Spleen (tissue), 7 donors: Measurements from ENCODE around the gene UBE2S.

Experiments
- CTCF ChIP-seq, 11 experiments: fragments of 200-600 bp in 7 of 11; fragments of 450-650 bp in 4 of 11; sonication (generic) in 4 of 11; IDR thresholded peaks in 8 of 11; conservative IDR thresholded peaks in 3 of 11; 1 replicate in 7 of 11; 2 replicates in 4 of 11; pipeline versions ENCODE4 v1.4.0 to v1.8.0; 2016 to 2021; ENCODE audit warnings: antibody characterized with exemption in 11 of 11, inconsistent platforms in 4 of 11, mild to moderate bottlenecking in 1 of 11
- POLR2A ChIP-seq, 3 donors: fragments of 450-650 bp; IDR thresholded peaks; one replicate each; pipeline ENCODE4 v1.5.1; 2017; ENCODE audit warnings: antibody characterized with exemption in 3 of 3, mild to moderate bottlenecking in 1 of 3
- POLR2AphosphoS5 ChIP-seq, 3 donors: sonication (generic); formaldehyde crosslinking; IDR thresholded peaks; one replicate each; pipeline ENCODE4 v1.5.1; 2017; ENCODE audit warnings: antibody characterized with exemption in 3 of 3
- donor health status: DM: no; HTN: no; CAD: no; lungs with moderate emphysema.
- donor health status: DM: no; HTN: no; CAD: no.
- donor health status: DM: no; HTN: no; CAD: no.

DNA sequence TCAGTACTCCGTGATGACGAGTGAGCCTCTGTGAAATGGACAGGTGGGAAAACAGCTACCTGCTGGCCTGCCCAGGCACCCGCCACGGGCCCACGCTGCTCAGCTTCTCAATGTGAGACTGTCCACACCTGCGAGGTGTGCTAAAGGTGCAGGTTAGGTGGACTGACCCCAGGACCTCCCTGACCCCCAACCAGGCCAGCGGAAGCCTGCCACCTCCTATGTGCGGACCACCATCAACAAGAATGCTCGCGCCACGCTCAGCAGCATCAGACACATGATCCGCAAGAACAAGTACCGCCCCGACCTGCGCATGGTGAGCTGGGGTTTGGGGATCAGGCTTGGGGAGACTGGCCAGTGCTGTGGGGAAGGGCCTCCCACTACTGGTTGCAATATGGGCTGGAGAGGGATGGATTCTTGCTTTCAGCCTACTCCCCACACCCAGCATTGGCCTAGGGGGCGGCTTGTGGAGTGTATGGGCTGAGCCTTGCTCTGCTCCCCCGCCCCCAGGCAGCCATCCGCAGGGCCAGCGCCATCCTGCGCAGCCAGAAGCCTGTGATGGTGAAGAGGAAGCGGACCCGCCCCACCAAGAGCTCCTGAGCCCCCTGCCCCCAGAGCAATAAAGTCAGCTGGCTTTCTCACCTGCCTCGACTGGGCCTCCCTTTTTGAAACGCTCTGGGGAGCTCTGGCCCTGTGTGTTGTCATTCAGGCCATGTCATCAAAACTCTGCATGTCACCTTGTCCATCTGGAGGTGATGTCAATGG is 19.7 kb downstream of the UBE2S start:
- peak in 2 of 3 donors; percentile 39 to 46 for TF ChIP-seq POLR2AphosphoS5 (IDR thresholded peaks at IDR 0.05)
- TF ChIP-seq CTCF (IDR thresholded peaks at IDR 0.05 in 8 of 11, conservative IDR thresholded peaks at IDR 0.05 in 3 of 11) = no peak
- TF ChIP-seq POLR2A (IDR thresholded peaks at IDR 0.05) = no peak
